GM12801 (cell line): Measurements from ENCODE around the gene TMEM135.

Experiments
- TF ChIP-seq, protein P1 (sequence below): IDR thresholded peaks from one replicate; pipeline ENCODE4 v1.5.1; 2011; ENCODE audit warnings: control low read depth; ENCODE audit not compliant: insufficient read length; ENCODE audit errors: extremely low read depth

The TMEM135 gene

DNA sequence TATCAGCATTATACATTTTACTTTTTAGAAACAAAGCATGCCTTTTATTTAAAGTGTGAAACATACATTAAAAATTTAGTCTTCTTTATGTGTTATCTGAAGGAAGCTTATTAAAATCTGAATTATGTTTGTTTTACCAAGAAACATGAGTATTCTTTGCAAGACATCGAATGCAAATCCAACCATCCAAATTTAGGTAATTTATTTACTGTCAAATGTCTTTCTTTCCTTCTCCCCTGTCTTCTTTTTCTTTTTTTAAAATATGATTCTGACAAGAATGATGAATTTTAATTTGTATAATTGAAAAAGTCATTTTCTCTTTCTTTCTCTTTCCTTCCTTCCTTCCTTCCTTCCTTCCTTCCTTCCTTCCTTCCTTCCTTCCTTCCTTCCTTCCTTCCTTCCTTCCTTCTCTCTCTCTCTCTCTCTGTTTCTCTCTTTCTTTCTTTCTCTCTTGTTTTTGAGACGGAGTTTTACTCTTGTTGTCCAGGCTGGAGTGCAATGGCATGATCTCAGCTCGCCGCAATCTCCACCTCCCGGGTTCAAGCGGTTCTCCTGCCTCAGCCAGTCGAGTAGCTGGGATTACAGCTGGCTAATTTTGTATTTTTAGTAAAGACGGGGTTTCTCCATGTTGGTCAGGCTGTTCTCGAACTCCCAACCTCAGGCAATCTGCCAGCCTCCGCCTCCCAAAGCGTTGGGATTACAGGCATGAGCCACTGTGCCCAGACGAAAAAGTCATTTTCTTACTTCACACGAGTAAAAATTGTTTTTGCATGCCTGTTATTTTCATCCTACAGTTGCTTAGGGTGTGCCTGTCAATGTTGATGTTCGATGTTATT, 157.5 kb downstream of the TMEM135 start:
- TF ChIP-seq, protein P1, sequence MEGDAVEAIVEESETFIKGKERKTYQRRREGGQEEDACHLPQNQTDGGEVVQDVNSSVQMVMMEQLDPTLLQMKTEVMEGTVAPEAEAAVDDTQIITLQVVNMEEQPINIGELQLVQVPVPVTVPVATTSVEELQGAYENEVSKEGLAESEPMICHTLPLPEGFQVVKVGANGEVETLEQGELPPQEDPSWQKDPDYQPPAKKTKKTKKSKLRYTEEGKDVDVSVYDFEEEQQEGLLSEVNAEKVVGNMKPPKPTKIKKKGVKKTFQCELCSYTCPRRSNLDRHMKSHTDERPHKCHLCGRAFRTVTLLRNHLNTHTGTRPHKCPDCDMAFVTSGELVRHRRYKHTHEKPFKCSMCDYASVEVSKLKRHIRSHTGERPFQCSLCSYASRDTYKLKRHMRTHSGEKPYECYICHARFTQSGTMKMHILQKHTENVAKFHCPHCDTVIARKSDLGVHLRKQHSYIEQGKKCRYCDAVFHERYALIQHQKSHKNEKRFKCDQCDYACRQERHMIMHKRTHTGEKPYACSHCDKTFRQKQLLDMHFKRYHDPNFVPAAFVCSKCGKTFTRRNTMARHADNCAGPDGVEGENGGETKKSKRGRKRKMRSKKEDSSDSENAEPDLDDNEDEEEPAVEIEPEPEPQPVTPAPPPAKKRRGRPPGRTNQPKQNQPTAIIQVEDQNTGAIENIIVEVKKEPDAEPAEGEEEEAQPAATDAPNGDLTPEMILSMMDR: no peak

DNA sequence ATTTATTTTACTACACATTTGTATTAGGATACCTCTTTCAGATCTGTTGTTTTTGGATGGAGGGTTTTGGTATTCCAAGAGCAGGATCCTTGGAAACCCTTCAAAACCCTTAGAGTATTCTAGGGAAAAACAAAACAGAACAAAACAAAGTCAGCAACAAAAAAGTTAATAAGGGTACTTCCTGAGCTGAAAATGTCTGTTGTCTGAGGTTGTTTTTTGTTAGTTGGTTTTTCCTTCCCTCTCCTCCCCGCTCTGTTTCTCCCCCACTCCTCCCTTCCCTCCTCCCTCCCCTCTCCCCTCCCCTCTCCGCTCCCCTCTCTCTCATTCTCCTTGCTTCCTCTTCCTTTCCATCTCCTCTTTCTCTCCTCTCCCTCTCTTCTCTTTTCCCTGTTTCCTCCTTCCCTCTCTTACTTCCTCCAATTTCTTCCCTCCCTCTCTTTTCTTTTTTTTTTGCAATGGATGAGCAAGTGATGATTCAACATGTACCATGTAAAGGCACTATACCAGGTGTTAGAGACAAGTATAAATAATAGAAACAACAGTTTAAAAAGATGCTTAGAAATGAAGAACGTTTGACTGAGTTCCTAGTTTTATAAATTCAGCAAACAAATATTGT, 160.6 kb downstream of the TMEM135 start:
- TF ChIP-seq, protein P1: no peak

DNA sequence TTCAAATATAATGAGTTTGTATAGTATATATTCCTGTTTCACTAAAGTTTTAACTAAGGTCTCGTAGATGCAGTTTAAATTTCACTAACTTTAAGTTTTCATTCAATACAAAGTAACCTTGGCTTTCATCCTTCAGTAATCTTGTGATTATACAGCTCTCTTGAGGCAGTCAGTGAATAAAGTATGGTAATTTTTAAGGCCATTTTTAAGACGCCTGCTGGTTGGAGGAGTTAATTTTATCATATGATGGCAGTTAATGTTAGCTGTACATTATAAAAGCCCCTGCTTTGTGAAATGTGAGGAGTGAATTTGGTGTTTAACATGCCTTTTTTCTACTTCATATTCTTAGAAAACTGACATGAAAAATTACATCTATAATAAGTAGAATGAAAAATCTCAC, 163.6 kb downstream of the TMEM135 start:
- TF ChIP-seq, protein P1: no peak

DNA sequence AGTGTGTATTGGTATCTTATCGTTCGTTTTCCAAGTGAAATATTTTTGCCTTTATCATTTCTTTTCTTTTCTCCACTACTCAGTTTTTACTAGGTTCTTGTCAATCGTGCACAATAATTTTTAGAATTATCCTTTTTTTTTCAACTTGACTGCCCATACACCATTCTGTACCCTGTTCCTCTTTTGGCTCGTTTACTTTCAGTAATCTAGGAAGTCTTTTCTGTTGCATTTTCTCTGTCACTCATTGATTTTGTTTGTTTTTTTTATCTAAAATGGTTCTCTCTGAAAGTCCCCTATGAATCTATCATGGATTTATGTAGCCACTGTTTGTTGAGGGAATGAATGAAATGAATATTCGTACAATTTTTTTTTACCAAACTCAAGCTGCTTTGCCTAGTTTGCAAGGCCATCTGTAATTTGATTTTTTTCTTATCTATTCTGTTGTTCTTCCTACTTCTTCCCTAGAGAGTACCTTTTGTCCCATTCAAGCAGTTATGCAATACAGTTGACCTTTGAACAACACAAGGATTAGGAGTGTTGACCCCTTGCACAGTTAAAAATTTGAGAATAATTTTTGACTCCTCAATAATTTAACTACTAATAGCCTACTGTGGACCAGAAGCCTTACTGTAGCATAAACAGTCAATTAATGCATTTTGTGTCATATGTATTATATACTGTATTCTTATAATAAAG, 166.3 kb downstream of the TMEM135 start:
- TF ChIP-seq, protein P1: no peak

DNA sequence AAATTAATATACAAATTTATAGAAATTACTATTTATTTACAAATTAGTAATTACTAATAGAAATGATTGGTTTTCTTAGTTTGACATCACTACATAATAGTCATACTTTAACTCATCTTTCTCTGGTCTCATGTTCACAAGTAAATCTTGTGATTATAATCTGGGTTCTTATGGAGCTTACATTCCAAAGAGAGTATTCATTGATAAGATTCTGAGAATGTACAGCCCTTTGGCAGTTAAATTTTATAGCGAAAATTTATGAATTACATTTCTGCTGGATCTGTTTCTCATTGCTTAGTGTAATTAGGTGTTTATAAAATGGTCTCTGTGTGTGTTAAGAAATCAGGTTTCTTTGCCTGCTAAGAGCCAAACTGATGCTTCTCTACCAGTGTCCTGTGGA, 175.2 kb downstream of the TMEM135 start:
- TF ChIP-seq, protein P1: no peak

DNA sequence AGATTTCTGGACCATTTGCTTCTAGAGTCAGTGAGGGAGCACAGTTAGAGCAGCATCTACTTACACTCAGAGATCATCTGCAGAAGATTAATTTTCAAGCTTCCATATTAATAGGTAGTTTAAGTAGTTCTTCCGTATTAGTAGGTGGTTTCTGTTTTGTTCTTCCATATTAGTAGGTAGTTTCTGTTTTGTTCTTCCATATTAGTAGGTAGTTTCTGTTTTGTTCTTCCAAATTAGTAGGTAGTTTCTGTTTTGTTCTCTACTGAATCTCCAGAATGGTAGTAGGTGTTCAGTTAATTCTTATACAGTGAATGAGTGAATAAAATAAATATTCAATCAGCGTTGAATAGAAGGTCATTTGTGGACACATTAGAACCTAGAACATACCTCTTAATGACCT, 175.7 kb downstream of the TMEM135 start:
- TF ChIP-seq, protein P1: no peak

DNA sequence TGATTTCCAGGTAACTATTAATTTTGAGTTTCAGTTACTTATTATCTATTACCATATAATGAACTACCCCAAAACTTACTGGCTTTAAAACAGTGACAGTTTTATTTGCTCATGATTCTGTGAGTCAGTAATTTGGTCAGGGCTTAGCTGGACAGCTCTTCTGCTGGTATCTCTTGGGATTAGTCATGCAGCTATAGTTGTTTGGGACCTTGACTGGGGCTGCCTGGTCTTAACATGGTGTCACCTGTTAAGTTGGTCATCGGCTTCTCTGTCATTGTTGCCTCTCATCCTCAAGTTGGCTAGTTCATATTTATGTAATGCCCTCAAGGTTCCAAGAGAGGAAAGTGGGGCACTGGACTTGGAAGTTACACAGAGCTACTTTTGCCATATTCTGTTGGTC, 177.5 kb downstream of the TMEM135 start:
- TF ChIP-seq, protein P1: no peak
